Measurements from ENCODE around the gene WARS2.

DNA sequence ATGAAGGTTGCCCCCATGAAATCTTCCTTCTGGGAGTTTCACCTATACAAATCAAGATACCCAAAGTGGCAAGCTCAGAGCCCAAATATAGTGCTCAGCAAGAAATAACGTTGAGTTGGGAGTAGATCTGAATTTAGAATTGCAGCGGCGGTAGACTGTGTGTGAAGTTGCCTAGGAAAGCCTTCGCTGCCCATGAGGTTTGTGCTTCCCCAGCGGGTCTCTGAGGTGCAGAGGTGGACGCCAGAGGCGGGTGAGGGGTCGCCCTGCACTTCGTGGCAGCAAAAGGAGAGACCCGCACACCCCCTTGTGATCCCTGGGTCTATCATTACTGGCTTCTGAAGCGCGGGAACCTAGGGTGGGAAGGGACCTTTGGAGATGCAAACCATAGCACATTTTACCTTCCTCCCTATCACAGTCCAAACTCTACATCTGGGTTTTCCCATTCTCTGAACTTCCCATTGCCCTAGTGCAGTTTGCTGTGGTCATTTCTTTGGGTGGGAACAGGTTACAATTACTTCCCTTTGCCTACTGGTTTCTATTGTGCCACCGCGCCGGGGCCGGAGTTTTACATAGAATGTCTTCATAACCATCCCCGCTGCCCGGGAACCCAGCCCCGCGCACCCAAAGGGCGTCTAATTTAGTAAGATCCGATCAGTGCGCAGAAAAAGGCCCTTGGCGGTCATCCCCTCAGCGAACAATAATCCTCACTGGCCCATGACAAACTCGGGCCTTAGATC lies 157.5 kb downstream of the WARS2 start:
- TF ChIP-seq SPI1 (IDR thresholded peaks at IDR 0.05; ENCODE audit: low read depth, low read length) (no peak), POLR2AphosphoS5 (IDR thresholded peaks at IDR 0.05; ENCODE audit: low read depth, low read length) (no peak)
